ENCODE results near the gene NRP2.

DNA sequence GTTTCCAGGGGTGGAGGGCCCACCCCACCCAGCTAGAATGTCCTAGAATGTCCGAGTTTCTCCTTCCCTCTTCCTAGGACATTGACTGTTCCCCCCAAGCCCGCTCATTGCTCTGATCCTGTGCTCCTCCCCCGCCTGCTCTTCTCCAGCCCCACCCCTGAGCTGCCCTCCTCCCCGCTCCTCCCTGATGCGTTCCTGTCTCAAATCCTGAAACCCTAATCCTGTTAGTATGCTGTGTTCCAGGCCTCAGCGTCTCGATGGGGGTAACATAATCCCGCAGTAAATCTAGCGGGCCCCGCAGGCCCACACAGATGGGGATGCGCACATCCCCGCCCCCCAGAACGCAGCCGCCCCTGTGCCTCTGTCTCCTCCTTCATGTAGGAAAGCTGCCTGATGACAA, 51.3 kb downstream of the NRP2 start:
- TF ChIP-seq, protein P1, sequence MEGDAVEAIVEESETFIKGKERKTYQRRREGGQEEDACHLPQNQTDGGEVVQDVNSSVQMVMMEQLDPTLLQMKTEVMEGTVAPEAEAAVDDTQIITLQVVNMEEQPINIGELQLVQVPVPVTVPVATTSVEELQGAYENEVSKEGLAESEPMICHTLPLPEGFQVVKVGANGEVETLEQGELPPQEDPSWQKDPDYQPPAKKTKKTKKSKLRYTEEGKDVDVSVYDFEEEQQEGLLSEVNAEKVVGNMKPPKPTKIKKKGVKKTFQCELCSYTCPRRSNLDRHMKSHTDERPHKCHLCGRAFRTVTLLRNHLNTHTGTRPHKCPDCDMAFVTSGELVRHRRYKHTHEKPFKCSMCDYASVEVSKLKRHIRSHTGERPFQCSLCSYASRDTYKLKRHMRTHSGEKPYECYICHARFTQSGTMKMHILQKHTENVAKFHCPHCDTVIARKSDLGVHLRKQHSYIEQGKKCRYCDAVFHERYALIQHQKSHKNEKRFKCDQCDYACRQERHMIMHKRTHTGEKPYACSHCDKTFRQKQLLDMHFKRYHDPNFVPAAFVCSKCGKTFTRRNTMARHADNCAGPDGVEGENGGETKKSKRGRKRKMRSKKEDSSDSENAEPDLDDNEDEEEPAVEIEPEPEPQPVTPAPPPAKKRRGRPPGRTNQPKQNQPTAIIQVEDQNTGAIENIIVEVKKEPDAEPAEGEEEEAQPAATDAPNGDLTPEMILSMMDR (IDR thresholded peaks at IDR 0.05) = no peak
- no peak for TF ChIP-seq EZH2 (IDR thresholded peaks at IDR 0.05)
